GM11168 (cell line): ENCODE results near the gene BCLAF1.
"Not testable (repeated sequence)": the region's sequence is repeated elsewhere in the genome, so short reads cannot be mapped to it uniquely, and the experiment has no call there.

ENCODE experiments used
- in situ Hi-C: fragments of 300-500 bp; cut with MboI; formaldehyde crosslinking; loops from one replicate; pipeline ENCODE4 v1.12.0; 2022; ENCODE audit warnings: low sequenced_read_pairs; ENCODE audit not compliant: unreplicated experiment

Gene BCLAF1

DNA sequence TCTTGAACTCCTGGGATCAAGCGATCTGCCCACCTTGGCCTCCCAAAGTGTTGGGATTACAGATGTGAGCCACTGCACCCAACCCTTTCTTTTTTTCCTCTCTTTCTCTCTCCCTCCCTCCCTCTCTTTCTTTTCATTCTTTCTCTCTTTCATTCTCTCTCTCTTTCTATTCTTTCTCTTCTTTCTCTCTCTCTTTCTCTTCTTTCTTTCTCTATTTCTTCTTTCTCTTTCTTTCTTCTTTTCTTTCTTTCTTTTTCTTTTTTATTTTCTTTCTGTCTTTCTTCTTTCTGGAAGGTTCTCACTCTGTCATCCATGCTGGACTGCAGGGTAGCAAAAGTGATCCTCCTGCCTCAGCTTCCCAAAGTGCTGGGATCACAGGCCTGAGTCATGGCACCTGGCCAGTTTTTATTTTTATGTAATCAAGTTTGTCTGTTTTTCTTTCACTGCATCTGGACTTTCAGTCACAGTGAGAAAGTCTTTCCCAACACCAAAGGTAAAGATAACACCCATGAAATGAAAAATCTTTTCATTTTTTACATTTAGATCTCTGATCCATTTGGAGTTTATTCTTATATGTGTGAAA lies 20.2 kb upstream of the BCLAF1 start:
- in situ Hi-C loops, result no loop called here

DNA sequence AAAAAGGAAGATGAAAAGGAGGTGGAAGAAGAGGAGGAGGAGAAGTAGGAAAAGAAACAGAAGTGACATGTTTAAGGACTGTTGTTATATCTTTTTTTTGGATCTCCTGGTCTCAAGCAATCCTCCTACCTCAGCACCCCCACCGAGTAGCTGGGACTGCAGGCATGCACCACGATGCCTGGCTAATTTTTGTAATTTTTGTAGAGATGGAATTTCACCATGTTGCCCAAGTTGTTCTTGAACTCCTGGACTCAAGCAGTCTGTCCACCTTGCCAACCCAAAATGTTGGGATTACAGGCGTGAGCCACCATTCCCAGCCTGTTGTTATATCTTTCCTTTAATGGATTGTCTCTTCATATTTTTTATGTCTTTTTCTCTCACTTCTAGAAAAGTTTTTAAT lies 19.5 kb upstream of the BCLAF1 start:
- in situ Hi-C loops, result no loop called here

DNA sequence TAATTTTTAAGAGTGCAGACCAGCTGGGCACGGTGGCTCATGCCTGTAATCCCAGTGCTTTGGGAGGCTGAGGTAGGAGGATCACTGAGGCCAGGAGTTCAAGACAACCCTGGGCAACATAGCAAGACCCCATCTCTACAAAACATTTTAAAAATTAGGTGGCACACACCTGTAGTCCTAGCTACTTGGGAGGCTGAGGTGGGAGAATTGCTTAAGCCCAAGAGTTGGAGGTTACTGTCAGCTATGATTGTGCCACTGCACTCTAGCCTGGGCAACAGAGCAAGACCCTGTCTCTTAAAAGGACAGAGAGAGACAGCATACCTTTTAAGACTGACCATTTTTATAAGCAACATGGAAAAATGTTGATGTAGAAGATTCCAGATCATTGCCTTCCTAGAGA lies 18.8 kb upstream of the BCLAF1 start:
- in situ Hi-C loops, result not testable (repeated sequence)

DNA sequence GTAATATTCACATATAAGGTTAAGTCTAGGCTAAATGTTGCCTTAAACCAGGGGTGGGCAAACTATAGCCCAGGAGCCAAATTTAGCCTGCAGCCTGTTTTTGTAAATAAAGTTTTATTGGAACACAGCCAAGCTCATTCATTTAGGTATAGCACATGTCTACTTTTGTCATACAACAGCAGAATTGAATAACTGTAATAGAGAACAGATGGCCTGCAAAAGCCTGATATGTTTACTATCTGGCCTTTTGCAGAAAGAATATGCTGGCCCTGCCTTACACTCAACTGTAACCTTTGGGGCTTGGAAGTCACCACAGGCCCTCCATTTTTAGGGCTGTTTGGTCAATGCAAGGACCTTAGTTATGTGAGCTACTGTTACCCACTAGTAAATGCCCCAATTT lies 17.7 kb upstream of the BCLAF1 start:
- in situ Hi-C loops, result no loop called here

DNA sequence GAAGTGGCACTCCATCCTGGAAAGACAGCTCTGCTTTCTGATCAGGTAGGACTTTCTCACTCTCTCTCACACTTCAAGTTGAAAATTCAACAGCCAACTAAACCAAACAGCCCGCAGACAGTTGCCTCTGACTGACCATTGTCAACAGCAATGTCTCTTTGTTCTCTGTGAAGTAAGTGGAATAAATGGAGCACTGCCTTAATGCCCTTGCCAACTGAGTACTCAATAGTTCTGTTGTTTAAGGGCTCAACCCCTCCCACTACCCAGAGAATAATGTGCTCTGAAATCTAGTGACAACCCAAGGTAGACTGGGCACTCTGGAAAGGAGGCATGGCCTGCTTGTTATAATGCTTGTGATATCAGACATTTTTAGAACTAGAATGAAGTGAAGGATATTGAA lies 16.8 kb upstream of the BCLAF1 start:
- in situ Hi-C loops, result no loop called here

DNA sequence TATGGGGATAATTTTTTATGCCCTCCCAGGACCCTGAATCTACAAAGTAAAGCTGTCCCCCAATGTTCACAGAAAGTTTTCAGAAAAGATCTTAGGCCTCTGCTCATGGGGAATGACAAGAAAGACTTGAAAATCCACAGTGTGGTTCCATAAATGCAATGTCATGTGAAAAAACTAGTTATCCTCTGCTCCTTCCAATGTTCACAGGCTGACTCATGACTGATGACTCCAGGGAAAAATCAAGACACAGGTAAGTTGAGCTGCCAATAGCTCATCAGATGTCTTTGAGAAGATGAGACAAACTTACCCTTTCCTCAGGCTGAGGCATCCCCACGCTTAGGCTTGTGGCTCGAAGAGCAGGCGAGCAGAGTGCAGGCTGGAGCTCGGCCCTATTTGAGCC lies 14.8 kb upstream of the BCLAF1 start:
- in situ Hi-C loops, result no loop called here

DNA sequence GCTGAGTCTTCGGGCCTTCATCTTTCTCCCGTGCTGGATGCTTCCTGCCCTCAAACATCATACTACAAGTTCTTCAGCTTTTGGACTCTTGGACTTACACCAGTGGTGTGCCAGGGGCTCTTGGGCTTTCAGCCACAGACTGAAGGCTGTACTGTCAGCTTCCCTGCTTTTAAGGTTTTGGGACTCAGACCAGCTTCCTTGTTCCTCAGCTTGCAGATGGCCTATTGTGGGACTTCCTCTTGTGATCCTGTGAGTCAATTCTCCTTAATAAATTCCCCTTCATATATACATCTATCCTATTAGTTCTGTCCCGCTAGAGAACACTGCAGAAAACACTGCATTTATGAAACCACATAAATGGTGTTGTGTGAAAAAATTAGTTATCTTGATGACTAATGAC lies 13.9 kb upstream of the BCLAF1 start:
- in situ Hi-C loops, result no loop called here

DNA sequence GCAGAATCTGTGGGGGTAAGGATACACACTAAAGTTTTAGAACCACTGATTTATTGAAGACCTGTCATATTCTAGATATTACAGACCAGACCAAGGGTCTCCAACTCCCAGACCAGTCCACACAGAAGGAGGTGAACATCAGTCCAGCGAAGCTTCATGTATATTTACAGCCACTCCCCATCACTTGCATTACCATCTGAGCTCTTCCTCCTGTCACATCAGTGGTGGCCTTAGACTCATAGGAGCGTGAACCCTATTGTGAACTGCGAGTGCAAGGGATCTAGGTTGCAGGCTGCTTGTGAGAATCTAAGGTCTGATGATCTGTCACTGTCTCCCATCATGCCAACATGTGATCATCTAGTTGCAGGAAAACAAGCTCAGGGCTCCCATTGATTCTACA lies 5.0 kb upstream of the BCLAF1 start:
- in situ Hi-C loops, result no loop called here

DNA sequence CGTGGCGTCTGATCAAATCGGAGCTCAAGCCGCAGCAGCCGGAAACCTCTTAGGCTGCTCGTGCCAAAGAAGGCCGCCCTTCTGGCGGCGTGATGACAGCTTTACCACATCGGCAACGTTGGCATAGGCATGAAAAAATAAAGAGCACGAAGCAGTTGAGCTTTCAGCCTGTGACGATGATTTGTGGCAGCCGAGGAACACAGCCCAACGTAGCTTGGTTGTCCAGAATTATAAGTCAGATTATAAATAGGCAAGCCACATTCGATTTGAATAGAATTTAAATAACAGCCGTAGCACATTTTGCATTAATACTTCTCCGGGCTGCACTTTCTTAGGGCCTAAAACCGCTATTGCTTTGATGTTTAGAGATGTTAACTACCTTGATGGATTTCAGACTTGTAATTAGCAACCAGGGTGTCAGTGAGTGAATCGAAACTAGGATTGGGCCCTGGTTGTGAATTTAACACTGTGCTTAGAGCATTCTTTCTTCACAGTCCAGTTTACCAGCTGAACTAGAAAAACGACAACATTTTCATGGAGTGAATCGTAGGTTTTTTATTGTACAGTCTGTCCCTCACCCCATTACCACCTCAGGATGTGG lies 864 bp upstream of the BCLAF1 start:
- in situ Hi-C loops, result no loop called here

DNA sequence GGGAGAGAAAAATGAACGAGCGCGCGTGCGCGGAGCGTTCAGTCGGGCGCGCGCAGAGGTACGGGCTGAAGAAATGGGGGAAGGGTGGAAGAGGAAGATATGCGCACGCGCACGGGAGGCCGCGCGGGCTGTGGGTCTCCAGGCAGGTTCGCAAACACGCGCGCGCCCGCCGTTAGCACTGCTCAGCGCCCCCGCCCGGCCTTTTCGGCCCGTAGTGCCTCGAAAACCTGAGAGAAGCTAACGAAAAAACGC lies 393 bp downstream of the BCLAF1 start:
- in situ Hi-C loops, result no loop called here

DNA sequence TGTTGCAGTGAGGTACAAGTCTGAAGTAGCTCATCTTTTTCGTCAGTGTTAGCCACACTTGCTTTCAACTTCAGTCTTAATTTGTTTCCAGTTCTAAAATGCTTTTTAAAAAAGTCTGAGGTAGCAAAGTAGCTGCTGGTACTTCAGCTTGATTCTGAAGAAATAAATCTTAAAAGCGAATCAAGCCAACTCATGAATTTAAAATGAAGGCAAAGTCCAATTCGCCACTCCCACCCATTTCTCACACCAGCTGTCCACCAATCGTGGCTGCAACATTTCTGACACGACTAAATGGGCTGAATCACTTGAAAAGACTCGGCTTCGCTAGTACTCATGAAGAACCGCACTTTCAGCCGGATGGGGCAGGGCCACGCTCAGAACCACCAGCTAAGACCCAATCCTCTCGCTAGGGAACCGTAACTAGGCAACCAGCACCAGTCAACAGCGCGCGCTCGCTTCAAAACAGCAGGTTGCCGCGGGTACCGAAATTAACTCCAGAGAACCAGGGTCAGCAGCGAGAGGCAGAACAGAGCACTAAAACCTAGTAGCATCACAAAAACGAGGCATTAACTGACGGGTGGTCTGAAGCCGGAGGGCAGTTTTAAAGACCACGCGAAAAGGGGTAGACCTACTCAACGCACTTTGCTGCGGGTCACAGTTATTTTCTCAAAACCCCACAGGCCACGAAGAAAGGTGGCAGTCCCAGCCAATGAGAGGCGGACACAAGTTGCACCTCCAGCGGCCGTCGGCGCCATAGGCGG lies 900 bp downstream of the BCLAF1 start:
- in situ Hi-C loops, result no loop called here

DNA sequence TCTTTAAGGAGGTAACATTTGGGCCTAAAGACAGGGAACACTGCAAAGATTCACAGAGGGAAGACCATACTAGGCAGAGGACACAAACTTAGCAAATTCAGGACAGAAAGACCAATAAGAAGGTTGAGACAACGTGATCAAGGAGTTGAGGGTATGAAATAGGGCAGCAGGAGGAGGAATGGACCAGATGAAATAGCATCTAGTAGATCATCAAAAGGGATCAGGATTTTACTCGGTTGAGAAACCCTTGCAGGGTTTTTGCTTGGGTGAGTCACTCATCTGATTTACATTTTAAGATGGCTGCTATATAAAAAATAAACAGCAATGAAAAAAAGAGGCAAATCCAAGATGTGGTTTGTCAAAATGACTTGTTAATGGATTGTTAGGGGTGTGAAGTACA lies 4.7 kb downstream of the BCLAF1 start:
- in situ Hi-C loops, result no loop called here

DNA sequence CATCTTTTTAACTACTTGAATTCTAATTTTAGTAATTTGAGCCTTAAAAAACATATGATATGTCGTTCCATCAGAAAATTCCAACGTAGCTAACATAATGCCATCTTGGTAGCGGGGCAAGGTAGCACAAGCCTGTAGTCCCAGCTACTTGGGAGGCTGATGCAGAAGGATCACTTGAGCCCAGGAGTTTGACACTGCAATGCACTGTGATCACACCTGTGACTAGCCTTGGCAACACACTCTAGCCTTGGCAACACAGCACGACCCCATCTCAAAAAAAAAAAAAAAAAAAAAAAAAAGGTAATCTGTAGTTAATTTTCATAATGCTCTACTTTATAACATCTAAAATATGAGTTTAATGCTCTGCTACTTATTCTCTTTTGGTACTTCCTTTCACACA lies 6.7 kb downstream of the BCLAF1 start:
- in situ Hi-C loops, result no loop called here

DNA sequence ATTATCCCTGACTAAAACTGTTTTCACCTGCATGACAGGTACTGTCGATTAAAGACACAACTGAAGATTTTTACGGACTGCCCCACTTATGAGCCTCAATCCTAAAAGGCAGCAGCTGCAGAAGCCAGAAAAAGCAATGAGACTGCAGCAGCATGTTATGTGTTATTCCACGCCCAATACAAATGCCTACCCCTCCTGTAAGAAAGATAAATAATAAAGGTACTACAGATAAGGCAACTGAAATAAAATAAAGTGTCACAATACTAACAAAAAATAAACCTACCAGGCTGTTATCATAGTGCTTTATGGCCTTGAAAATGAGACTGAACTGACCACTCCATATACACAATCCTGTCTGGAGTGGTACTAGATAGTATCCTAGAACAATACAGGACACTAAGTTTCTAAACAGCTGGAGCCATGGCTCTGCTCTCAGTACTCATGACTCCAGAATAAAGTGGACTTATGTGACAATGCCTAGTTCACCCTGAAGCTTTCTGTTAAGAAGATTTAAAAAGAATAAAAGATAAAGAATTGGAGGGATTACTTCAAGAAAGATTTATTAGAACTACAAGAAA lies 9.5 kb downstream of the BCLAF1 start:
- in situ Hi-C loops, result no loop called here

DNA sequence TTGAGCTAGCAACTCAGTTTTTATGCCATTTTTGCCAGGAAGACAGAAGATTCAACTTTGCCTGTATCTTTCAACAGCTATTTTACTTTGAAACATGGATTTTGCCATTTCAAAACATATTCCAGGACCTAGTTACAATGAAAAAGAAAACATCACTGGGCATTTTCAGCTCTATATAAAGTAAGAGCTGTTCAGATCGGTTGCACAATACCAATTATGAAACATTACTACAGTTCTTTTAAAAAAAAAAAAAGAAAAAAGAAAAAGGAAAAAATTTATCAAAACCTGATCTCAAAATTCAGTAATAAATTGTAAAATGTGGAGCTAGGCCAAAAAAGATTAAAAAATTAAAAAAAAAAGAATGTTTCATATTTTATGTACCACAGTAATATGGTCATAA lies 15.6 kb downstream of the BCLAF1 start:
- in situ Hi-C loops, result no loop called here

DNA sequence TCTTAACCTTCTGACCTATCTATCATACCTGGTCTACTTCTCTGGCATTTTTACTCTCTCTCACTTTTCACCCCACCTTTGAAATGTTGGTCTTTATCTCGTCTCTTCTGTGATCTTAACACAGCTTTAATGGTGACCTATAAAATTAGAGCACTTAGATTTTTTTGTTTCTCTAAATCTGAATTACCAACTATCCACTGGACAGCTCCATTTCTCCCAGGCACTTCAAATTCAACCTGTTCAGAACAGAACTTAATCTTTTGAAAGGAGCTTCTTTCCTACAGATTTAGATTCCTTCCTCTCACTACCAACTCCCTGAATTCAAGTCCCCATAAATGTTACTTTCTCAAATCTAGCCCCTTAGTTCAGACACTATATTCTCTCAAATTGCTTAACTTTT lies 24.5 kb downstream of the BCLAF1 start:
- in situ Hi-C loops, result no loop called here

DNA sequence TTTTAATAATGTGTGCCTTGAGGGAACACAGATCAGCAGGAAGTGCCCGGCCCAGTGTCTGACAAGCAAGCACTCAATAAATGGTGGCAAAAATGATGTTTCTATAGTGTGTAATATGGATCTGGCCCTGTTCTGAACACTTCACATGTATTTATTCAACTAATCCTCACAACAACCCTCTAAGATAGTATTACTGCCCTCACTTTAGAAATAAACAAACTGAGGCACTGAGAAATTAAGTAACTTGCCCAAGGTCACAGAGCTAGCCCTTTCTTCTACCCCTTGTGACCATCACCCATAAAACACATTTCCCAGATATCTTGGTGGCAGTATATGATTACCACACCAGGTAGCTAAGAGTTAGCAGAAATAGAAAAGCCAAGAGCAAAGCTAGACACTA lies 26.7 kb downstream of the BCLAF1 start:
- in situ Hi-C loops, result no loop called here

DNA sequence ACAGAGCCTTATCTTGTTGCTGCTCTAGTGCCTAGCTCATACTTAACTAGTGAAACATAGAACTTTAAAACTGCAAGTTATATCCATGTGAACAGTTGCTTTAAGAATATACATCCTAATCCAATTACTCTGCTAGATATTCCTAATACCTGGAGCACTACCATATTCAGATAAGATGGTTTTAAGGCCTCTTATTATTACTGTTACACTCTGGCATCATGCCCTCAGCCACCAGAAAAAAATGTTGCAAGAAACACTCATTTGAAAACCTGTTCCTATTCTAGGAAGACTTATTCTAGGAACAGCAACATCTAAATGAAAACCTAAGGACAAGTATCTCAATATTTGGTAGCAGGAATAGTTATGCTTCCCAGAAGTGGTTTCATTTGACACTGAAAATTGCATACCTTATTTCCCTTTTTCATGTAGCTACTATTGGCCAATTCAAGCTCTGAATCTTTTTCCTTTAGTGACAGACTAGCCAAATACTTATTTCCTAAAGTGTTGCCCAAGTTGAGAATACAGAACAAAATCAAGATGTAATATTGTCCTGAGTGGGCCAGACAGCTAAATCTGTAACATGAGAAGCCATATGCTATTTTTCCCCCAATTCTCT lies 34.7 kb downstream of the BCLAF1 start:
- in situ Hi-C loops, result no loop called here

DNA sequence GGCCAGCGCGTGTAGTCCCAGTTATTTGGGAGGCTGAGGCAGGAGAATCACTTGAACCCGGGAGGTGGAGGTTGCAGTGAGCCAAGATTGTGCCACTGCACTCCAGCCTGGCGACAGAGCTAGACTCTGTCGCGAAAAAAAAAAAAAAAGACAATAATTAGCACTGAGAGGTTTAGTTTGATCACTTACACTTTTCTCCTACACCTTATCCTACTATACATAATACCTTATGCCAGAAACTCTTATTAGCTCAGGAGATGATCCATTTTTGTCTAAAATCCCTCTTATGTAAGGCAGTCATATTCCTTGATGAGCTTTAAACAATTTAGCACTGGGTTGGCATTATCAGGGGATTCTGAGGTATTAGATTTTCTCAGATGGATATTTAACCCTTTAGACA lies 35.9 kb downstream of the BCLAF1 start:
- in situ Hi-C loops, result no loop called here

DNA sequence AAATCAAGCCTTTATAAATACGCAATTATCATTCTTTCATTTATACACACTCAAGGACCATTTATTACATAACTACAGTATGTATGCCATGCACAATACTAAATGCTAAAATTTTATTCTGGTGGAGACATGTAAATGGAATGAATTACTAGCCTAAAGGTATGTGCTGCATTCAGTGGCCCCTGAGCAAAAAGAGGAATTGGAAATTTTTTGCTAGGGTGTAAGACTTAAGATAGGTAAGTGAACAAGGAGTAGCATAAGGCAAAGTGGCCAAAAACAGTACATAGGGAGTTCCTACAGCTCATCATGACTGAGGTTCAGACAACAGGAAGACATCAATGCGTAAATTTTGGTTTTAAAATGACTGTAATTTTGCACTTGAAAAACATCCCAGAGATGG lies 37.2 kb downstream of the BCLAF1 start:
- in situ Hi-C loops, result no loop called here

DNA sequence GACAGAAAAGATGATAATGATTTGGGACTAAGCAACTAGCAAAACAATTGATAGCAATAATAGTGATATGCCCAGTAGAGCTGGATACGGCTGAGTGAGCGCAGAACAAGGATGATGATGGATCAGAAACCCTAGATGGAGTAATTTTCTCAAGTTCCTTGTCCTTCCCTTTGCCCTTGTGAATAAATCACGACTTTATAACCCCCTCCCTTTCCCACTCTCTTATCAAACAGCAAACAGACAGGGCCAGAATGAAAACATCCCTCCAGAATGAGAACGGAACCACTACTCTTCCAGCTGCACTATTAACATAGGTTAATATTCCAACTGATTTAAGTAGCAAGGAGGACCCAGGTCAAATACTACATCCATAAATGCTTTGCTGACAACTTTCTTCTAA lies 38.3 kb downstream of the BCLAF1 start:
- in situ Hi-C loops, result no loop called here

DNA sequence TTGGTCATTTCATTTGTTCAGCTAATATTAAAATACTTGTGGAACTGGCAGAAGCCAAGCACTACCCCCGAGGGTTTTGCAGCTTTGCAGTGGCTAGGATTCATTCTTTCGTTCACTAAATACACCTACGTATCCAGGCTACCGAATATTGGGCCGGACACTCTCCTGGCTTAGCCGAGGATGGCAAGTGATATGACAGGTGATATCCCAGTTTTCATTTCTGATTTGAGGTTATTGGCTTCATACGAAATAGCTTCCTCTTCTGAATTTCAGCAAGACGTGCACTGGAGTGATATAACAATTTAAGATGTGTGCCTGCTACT lies 39.0 kb downstream of the BCLAF1 start:
- in situ Hi-C loops, result no loop called here
